ENCODE data around the gene SYDE1. TPM values are rescaled to one million over a fixed set of nuclear protein-coding genes. Genes with fewer than 3 reads are reported as not detected.

The SYDE1 gene
- polyA plus RNA-seq, 6 donors from 2014 or later, result 0.09 to 0.16 (median 0.15) TPM; not detected in 3

- H3K4me1 Mint-ChIP-seq, result peaks cover 9 to 12% (median 11%) of the 10 kb centered on the region in 3 donors
- no peak for ATAC-seq (ENCODE audit: low read depth in 2 of 2)
- H3K27ac Mint-ChIP-seq, result peak overlapping the region in 2 of 6 donors; percentile 3 to 17
- no peak for DNase-seq
- H3K4me3 Mint-ChIP-seq, result no peak overlapping the region
- H3K36me3 Mint-ChIP-seq, result peaks cover 0 to 3% of the 10 kb centered on the region in 2 donors
- peaks cover 6 to 24% (median 23%) of the 10 kb centered on the region in 3 donors for H3K27me3 Mint-ChIP-seq
- H3K9me3 Mint-ChIP-seq, result peaks cover 0 to 2% (median 0%) of the 10 kb centered on the region in 7 donors
These were observed 4.6 kb downstream of the SYDE1 start for GRCh38 chr19:15111758-15112157.

DNA sequence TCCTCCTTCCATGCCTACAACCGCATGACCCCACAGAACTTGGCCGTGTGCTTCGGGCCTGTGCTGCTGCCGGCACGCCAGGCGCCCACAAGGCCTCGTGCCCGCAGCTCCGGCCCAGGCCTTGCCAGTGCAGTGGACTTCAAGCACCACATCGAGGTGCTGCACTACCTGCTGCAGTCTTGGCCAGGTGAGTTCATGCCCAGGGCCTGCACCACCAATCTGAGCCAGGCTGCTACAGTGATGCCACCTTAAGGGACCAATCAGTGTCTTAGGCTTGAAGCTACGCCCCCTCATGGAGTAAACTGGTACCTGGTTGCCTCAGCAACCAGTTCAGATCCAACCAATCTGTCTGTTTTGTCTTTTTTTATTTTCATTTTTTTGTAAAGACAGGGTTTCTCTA is 5.2 kb downstream of the SYDE1 start:
- H3K4me3 Mint-ChIP-seq, result no peak overlapping the region
- ATAC-seq (ENCODE audit: low read depth in 2 of 2) (no peak), DNase-seq (no peak)
- H3K36me3 Mint-ChIP-seq, result no peaks in the 10 kb centered on the region
- H3K4me1 Mint-ChIP-seq, result peaks cover 6 to 9% (median 9%) of the 10 kb centered on the region in 3 donors
- peaks cover 4 to 21% (median 19%) of the 10 kb centered on the region in 3 donors for H3K27me3 Mint-ChIP-seq
- no peak overlapping the region for H3K27ac Mint-ChIP-seq
- H3K9me3 Mint-ChIP-seq, result peaks cover 0 to 2% (median 0%) of the 10 kb centered on the region in 7 donors

GRCh38 chr19:15113245-15114152 is 6.3 kb downstream of the SYDE1 start:
- ATAC-seq (ENCODE audit: low read depth in 2 of 2) (no peak), DNase-seq (no peak)
- H3K9me3 Mint-ChIP-seq, result peaks cover 0 to 2% (median 0%) of the 10 kb centered on the region in 7 donors
- peak overlapping the region in 1 of 6 donors; percentile 41 for H3K27ac Mint-ChIP-seq
- H3K4me3 Mint-ChIP-seq, result no peak overlapping the region
- H3K4me1 Mint-ChIP-seq, result peaks cover 0 to 2% (median under 1%) of the 10 kb centered on the region in 3 donors
- peaks cover 0 to 12% (median 11%) of the 10 kb centered on the region in 3 donors for H3K27me3 Mint-ChIP-seq
- peaks cover 0 to 2% of the 10 kb centered on the region in 2 donors for H3K36me3 Mint-ChIP-seq

GRCh38 chr19:15114153-15114540 is 6.9 kb downstream of the SYDE1 start:
- peak overlapping the region in 1 of 6 donors; percentile 49 for H3K27ac Mint-ChIP-seq
- H3K27me3 Mint-ChIP-seq, result peaks cover 0 to 5% (median 4%) of the 10 kb centered on the region in 3 donors
- DNase-seq, result no peak
- H3K9me3 Mint-ChIP-seq, result peaks cover 0 to 2% (median 0%) of the 10 kb centered on the region in 7 donors
- no peaks in the 10 kb centered on the region for H3K4me1 Mint-ChIP-seq
- no peak for ATAC-seq (ENCODE audit: low read depth in 2 of 2)
- no peak overlapping the region for H3K4me3 Mint-ChIP-seq
- peaks cover 0 to 7% of the 10 kb centered on the region in 2 donors for H3K36me3 Mint-ChIP-seq

- peaks cover 0 to 7% of the 10 kb centered on the region in 2 donors for H3K36me3 Mint-ChIP-seq
- no peaks in the 10 kb centered on the region for H3K27me3 Mint-ChIP-seq
- H3K9me3 Mint-ChIP-seq, result peaks cover 0 to 2% (median 0%) of the 10 kb centered on the region in 7 donors
- H3K27ac Mint-ChIP-seq, result peak overlapping the region in 1 of 6 donors; percentile 47
- no peaks in the 10 kb centered on the region for H3K4me1 Mint-ChIP-seq
- H3K4me3 Mint-ChIP-seq, result no peak overlapping the region
- DNase-seq (no peak), ATAC-seq (ENCODE audit: low read depth in 2 of 2) (no peak)
These were observed 7.9 kb downstream of the SYDE1 start for GRCh38 chr19:15115080-15115479.

- Mint-ChIP-seq H3K9me3 (peaks cover 0 to 2% (median 0%) of the 10 kb centered on the region in 7 donors), H3K27ac (peak overlapping the region in 1 of 6 donors; percentile 38), H3K36me3 (peaks cover 7 to 8% of the 10 kb centered on the region in 2 donors), H3K27me3 (no peaks in the 10 kb centered on the region), H3K4me3 (no peak overlapping the region), H3K4me1 (no peaks in the 10 kb centered on the region)
- ATAC-seq (ENCODE audit: low read depth in 2 of 2) (no peak), DNase-seq (no peak)
These were observed 8.8 kb downstream of the SYDE1 start for GRCh38 chr19:15115762-15116615.

GRCh38 chr19:15116856-15117255 is 9.7 kb downstream of the SYDE1 start:
- peaks cover 7 to 17% of the 10 kb centered on the region in 2 donors for H3K36me3 Mint-ChIP-seq
- no peak overlapping the region for H3K4me3 Mint-ChIP-seq
- H3K27ac Mint-ChIP-seq, result no peak overlapping the region
- no peaks in the 10 kb centered on the region for H3K27me3 Mint-ChIP-seq
- DNase-seq (no peak), ATAC-seq (ENCODE audit: low read depth in 2 of 2) (no peak)
- H3K9me3 Mint-ChIP-seq, result peaks cover 0 to 2% (median 0%) of the 10 kb centered on the region in 7 donors
- peaks cover 0 to 4% (median 3%) of the 10 kb centered on the region in 3 donors for H3K4me1 Mint-ChIP-seq

- Mint-ChIP-seq H3K27me3 (no peaks in the 10 kb centered on the region), H3K9me3 (peaks cover 0 to 2% (median 0%) of the 10 kb centered on the region in 7 donors), H3K27ac (peak overlapping the region in 1 of 6 donors; percentile 71), H3K36me3 (peaks cover 7 to 20% of the 10 kb centered on the region in 2 donors), H3K4me1 (peaks cover 0 to 10% (median 6%) of the 10 kb centered on the region in 3 donors), H3K4me3 (peak overlapping the region in 1 of 8 donors; percentile 24)
- no peak for DNase-seq
- no peak for ATAC-seq (ENCODE audit: low read depth in 2 of 2)
These were observed 11.0 kb downstream of the SYDE1 start for GRCh38 chr19:15118248-15118647.

DNA sequence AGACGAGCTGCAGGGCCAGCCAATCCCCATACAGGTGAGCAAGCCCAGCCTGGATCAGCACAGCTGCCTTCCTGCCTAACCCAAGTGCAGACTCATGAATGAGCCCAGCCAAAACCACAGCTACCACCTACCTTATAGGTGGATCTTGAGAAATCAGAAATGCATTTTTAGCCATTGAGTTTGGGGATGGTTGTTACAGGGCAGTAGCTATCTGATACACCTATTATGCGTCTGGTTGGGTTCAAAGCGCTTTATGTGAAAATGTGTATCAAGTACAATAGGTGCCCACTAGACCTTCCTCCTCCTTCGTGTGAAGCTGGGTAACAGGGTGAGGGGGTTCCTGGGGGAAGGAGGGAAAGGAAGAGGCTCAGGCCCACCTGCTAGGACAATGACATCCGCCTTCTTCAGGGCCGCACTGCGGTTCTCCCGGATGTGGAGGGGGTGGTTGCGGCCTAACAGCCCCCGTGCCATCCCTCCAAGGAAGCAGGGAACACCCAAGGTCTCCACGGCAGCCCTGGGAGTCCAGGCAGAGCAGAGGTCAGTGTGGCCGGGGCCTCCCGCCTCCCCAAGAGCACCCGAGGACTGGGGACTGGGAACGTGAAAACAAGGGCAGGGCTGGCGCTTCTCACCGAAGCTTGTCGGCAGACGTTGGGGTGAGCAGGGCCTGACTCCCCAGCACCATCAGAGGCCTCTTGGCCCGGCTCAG is 11.7 kb downstream of the SYDE1 start:
- H3K4me3 Mint-ChIP-seq, result no peak overlapping the region

GRCh38 chr19:15120135-15121026 is 13.2 kb downstream of the SYDE1 start:
- peak overlapping the region in 2 of 8 donors; percentile 9 to 35 for H3K4me3 Mint-ChIP-seq
- H3K9me3 Mint-ChIP-seq, result peaks cover 0 to 2% (median 0%) of the 10 kb centered on the region in 7 donors
- peak overlapping the region in 3 of 6 donors; percentile 3 to 89 (median 84) for H3K27ac Mint-ChIP-seq
- ATAC-seq (ENCODE audit: low read depth in 2 of 2), result no peak
- no peaks in the 10 kb centered on the region for H3K27me3 Mint-ChIP-seq
- peaks cover 16 to 24% (median 21%) of the 10 kb centered on the region in 3 donors for H3K4me1 Mint-ChIP-seq
- peaks cover 7 to 20% of the 10 kb centered on the region in 2 donors for H3K36me3 Mint-ChIP-seq
- no peak for DNase-seq

More for the DNA sequence above, 11.7 kb downstream of the SYDE1 start:
- Mint-ChIP-seq H3K27me3 (no peaks in the 10 kb centered on the region), H3K9me3 (peaks cover 0 to 2% (median 0%) of the 10 kb centered on the region in 7 donors), H3K36me3 (peaks cover 7 to 20% of the 10 kb centered on the region in 2 donors), H3K27ac (peak overlapping the region in 1 of 6 donors; percentile 76), H3K4me1 (peaks cover 2 to 12% (median 6%) of the 10 kb centered on the region in 3 donors)
- ATAC-seq (ENCODE audit: low read depth in 2 of 2) (no peak), DNase-seq (no peak)

GRCh38 chr19:15122331-15123030 is 15.3 kb downstream of the SYDE1 start:
- ATAC-seq (ENCODE audit: low read depth in 2 of 2), result no peak
- Mint-ChIP-seq H3K4me3 (peak overlapping the region in 3 of 8 donors; percentile 19 to 78 (median 57)), H3K36me3 (peaks cover 7 to 20% of the 10 kb centered on the region in 2 donors), H3K27ac (no peak overlapping the region), H3K4me1 (peaks cover 22 to 29% (median 27%) of the 10 kb centered on the region in 3 donors), H3K9me3 (peaks cover 0 to 2% (median 0%) of the 10 kb centered on the region in 7 donors), H3K27me3 (no peaks in the 10 kb centered on the region)
- DNase-seq, result no peak
